HFFc6 (cell line): ENCODE measurements around the gene FAM32A. TPM values are rescaled to one million over a fixed set of nuclear protein-coding genes. Genes with fewer than 3 reads are reported as not detected.

Source experiments
- DNase-seq: peaks from one replicate; pipeline ENCODE4 v3.0.0-alpha.2; 2018
- H3K27ac Mint-ChIP-seq: 2 replicates; pipeline ENCODE4 v1.8.0; 2020; ENCODE audit warnings: mild to moderate bottlenecking, mixed read lengths
- H3K27me3 Mint-ChIP-seq: 2 replicates; pipeline ENCODE4 v1.8.0; 2021; ENCODE audit warnings: mild to moderate bottlenecking, moderate library complexity, mixed read lengths; ENCODE audit not compliant: insufficient read depth
- H3K36me3 Mint-ChIP-seq: 2 replicates; pipeline ENCODE4 v1.8.0; 2021; ENCODE audit warnings: low read depth, mixed read lengths
- H3K4me1 Mint-ChIP-seq: 2 replicates; pipeline ENCODE4 v1.8.0; 2020; ENCODE audit warnings: low read depth, mixed read lengths
- H3K4me3 Mint-ChIP-seq: 2 replicates; pipeline ENCODE4 v1.8.0; 2020; ENCODE audit warnings: mild to moderate bottlenecking, moderate library complexity, mixed read lengths
- H3K9me3 Mint-ChIP-seq: 2 replicates; pipeline ENCODE4 v1.8.0; 2020; ENCODE audit warnings: mild to moderate bottlenecking, mixed read lengths
- CTCF ChIP-seq: fragments of 200-600 bp; sonication (generic); IDR thresholded peaks from 2 replicates; pipeline ENCODE4 v1.5.0; 2021; ENCODE audit warnings: antibody characterized with exemption, mild to moderate bottlenecking
- total RNA-seq, 6 experiments: library from RNA; stranded (reverse); fragmentation: NEBNext Ultra II Directional; extraction: Animal tissue kit (Norgen Biotek cat#: 25700); gene quantifications; 2 replicates in 1 of 6; 3 replicates in 5 of 6; pipeline ENCODE4 v1.2.3, GENCODE V29; 2021

Gene FAM32A
- total RNA-seq, 6 experiments from 2014 or later = 77.0 to 81.3 (median 79.6) TPM

- no peak for TF ChIP-seq CTCF
- H3K9me3 Mint-ChIP-seq = peaks cover 7% of the 10 kb centered on the region
- no peak overlapping the region for H3K4me3 Mint-ChIP-seq
- H3K36me3 Mint-ChIP-seq = peaks cover 28% of the 10 kb centered on the region
- no peaks in the 10 kb centered on the region for H3K4me1 Mint-ChIP-seq
- no peak for DNase-seq
- peaks cover 1% of the 10 kb centered on the region for H3K27me3 Mint-ChIP-seq
- H3K27ac Mint-ChIP-seq = no peak overlapping the region
Observed at GRCh38 chr19:16226878-16227836, 41.9 kb downstream of the FAM32A start.

GRCh38 chr19:16227837-16228636, 42.8 kb downstream of the FAM32A start:
- H3K4me1 Mint-ChIP-seq = no peaks in the 10 kb centered on the region
- no peak for DNase-seq
- H3K27ac Mint-ChIP-seq = no peak overlapping the region

GRCh38 chr19:16228637-16229321, 43.6 kb downstream of the FAM32A start:
- DNase-seq = no peak
- Mint-ChIP-seq H3K4me3 (no peak overlapping the region), H3K27ac (no peak overlapping the region), H3K9me3 (no peaks in the 10 kb centered on the region), H3K4me1 (no peaks in the 10 kb centered on the region), H3K36me3 (peaks cover 27% of the 10 kb centered on the region), H3K27me3 (peaks cover 1% of the 10 kb centered on the region)
- TF ChIP-seq CTCF = no peak

More at GRCh38 chr19:16227837-16228636, 42.8 kb downstream of the FAM32A start:
- Mint-ChIP-seq H3K36me3 (peaks cover 28% of the 10 kb centered on the region), H3K27me3 (peaks cover 1% of the 10 kb centered on the region), H3K4me3 (no peak overlapping the region), H3K9me3 (no peaks in the 10 kb centered on the region)
- no peak for TF ChIP-seq CTCF

DNA sequence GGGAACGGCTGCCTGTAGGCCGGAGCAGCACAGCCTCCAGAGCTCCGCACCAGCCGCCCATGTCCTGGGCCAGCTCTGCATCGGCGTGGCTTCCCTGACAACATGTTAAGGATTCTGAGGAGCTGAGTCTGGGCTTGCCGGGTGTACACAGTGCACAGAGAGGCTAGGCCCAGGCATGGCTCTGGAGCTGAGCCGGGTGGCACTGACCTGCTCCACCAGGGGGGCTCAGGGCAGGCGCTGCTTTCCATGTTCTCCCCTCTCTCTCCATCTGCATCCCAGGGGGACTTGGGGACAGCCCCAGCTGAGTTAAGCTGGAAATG, 44.1 kb downstream of the FAM32A start:
- Mint-ChIP-seq H3K36me3 (peaks cover 27% of the 10 kb centered on the region), H3K27ac (no peak overlapping the region), H3K4me1 (no peaks in the 10 kb centered on the region), H3K27me3 (peaks cover 1% of the 10 kb centered on the region), H3K9me3 (no peaks in the 10 kb centered on the region), H3K4me3 (no peak overlapping the region)
- no peak for DNase-seq
- no peak for TF ChIP-seq CTCF

DNA sequence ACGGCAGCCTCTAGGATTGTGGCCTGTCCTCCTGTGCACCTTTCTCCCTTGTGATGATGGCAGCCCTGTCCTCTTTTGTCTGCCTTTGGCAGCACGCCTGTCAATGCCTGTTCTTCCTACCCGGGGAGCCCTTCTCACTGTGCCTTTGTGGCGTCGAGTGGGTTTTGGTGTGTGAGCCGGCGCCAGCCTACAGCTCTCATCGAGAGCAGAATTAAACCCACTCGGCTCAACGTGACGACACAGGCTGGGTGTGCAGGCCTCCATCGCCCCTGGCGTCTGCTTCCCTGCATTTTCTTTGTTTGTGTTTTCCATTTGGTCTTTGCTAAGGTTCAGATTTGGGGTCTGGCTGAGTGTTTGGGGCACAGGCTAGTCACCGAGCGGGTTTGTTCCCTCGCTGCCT, 46.9 kb downstream of the FAM32A start:
- peaks cover 1% of the 10 kb centered on the region for H3K27me3 Mint-ChIP-seq
- no peak overlapping the region for H3K4me3 Mint-ChIP-seq
- H3K36me3 Mint-ChIP-seq = peaks cover 44% of the 10 kb centered on the region
- no peaks in the 10 kb centered on the region for H3K9me3 Mint-ChIP-seq
- TF ChIP-seq CTCF = no peak
- DNase-seq = no peak
- no peaks in the 10 kb centered on the region for H3K4me1 Mint-ChIP-seq
- no peak overlapping the region for H3K27ac Mint-ChIP-seq
